DLD1 (cell line): Measurements from ENCODE around the gene ATP11C.
"Not testable (repeated sequence)": the region's sequence is repeated elsewhere in the genome, so short reads cannot be mapped to it uniquely, and the experiment has no call there.

Experiments used
- in situ Hi-C: cut with HindIII; loops from 2 replicates; pipeline ENCODE4 v1.10.0; 2017; ENCODE audit warnings: low sequenced_read_pairs

ATP11C gene

DNA sequence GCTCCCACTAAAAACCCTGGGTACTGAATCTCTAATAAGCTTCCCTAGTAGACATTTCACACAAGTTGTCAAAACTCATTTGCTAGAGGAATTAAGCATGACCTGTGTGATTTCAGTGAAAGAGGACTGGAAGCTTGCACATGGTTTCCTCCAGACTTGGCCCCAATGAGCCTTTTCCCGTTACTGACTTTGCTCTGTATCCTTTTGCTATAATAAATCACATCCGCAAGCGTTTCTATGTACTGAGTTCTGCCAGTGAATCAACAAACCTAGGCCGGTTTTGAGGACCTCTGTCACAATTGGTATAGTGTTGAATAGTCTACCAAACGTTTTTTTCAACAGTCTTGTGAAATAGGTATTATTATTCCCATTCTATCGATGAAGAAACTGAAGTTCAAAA lies 8.2 kb downstream of the ATP11C start:
- in situ Hi-C loops = no loop called here

DNA sequence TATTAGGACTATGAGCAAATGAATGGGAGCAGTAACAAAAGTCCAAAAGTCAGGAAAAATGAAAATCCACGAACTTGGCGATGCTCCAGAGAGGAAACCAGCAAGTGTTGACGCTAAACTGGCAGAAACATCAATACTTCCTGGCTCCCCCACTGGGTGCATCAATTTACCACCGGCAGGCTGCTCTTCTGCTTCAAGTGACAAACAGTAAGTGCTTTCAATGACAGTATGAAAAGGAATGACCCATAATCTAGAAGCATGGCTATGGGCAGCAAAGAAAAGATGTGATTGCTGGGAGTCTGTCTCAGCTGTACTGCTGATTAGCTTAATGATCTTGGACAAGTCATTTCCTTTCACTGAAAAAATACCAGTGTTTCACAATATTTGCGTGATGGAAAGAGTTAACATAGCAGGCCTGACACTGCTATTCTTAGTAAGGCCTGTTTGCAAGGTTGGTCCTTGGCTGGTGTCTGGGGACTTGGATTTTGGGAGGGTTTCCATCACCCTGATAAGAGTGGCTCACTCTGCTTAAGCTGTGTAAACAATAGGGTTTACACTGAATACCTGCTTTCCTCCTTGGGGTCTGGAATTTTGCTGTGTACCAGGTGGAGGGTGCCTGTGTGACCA lies 8.7 kb downstream of the ATP11C start:
- in situ Hi-C loops = no loop called here

DNA sequence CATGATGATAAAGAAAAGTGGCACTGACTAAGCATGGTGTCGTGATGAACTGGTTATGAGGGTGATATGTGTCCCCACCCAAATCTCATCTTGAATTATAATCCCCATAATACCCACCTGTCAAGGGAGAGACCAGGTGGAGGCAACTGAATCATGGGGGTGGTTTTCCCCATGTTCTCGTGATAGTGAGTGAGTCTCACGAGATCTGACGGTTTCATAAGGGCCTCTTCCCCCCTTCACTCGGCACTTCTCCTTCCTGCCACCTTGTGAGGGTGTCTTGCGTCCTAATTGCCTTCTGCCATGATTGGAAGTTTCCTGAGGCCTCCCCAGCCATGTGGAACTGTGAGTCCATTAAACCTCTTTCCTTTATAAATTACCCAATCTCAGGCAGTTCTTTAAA lies 11.7 kb downstream of the ATP11C start:
- in situ Hi-C loops = not testable (repeated sequence)

DNA sequence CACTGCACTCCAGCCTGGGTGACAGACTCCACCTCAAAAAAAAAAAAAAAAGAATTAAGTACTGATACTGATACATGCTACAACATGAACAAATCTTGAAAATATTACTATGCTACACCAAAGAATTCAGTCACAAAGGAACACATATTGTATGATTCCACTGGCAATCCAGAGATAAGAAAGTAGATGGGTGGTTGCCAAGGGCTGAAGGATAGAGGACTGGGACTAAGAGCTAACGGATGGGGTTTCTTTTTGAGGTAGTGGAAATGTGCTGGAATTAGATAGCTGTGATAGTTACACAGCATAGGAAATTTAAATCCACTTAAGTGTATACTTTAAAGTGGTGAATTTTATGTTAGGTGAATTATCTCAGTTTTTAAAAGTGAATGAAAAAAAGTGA lies 12.5 kb downstream of the ATP11C start:
- in situ Hi-C loops = no loop called here

DNA sequence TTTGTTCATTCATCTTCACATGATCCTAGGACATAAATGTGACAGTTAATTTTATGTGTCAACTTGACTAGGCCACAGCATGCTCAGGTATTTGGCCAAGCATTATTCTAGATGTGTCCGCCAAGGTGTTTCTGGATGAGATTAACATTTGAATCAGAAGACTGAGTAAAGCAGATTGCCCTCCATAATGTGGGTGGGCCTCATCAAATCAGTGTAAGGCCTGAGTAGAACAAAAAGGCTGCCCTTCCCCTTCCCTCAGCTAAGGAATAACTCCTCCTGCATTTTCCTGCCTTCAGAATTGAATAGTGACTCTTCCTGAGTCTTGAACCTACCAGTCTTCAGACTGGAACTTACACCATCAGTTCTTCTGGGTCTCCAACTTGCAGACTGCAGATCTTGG lies 18.4 kb downstream of the ATP11C start:
- in situ Hi-C loops = no loop called here

DNA sequence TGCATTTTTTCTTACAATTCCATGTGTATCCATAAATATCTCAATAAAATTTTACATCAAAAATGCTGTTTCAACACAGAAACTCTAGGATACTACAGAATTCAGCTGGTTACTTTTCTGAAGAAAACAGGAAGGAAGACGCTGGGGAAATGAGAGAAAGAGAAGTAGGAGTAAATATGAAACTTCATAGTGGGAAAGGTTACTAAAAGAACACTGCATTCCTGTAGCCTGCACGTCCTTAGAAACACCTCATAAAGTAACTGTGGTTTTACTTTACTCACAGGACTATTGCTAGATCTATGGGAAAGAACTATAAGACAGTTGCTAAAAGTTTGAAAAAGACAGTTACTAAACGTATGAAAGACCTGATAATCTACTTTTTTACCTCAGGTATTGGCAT lies 23.1 kb downstream of the ATP11C start:
- in situ Hi-C loops = no loop called here

DNA sequence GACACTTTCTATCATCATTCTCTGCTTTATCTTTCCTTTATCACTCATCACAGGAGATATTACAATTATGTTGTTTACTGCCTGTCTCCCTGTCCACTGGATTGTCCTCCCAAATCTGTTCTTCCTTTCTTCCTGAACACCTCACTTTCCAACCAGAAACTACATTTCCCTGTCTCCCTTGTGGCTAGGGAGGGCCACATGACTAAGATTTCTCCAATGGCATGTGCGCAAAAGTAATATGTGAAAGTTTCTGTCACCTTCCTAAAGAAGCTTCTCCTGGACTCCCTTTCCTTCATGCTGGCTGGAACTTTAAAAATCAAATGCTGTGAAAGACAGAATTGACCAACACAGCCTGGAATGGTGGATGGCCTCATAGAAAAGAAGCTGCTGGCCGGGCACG lies 25.8 kb downstream of the ATP11C start:
- in situ Hi-C loops = no loop called here

DNA sequence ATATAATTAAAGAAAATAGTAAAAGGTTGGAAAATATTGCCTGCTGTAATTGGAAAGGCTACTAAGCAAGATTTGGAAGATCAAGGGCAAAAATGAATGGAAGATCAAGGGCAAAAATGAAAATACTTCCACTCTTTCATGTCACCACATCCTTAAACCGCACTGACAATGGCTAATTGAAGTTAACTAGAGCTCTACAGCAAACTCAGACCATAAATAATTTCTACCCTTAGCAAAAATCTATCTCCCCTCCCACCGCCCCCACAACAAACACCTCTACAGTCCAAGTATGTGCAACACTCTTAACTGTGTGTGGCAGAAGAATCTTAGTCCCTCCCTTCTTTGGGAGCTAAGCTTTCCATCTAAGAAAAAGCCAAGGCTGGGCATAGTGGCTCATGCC lies 27.1 kb downstream of the ATP11C start:
- in situ Hi-C loops = no loop called here

DNA sequence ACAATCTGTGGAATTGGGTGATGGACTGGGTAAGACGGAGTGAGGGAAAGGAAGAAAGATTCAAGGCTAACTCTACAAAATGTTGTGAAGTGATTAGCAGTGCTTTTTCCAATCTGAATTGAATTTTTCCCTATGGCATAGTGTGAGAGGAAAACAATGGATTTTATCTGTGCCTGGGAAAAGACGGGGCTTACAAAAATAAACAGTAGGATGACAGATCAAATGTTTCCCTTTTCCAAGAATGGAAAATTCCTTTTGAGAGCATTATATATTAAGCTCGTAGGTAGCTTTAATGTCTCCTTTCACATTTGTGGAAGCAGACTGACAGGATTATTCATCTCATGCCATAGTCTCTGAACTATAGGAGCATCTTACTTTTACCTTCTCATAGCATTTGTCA lies 27.8 kb downstream of the ATP11C start:
- in situ Hi-C loops = no loop called here

DNA sequence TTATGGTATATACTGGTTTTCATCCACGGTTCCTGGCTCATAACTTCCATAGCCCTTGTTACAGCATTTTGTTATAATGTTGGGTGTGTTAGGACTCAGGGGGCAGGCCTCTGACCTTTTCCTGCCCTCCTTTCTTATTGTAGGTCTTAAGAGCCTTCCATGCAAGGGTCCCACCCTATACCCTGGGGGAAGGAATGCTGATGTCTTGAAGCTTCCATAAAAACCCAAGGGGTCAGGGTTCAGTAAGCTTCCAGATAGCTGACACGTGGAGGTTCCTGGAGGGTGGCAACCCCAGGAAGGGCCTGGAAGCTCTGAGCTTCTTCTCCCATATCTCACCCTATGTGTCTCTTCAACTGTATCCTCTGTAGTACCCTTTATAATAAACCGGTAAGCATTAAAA lies 29.6 kb downstream of the ATP11C start:
- in situ Hi-C loops = no loop called here

DNA sequence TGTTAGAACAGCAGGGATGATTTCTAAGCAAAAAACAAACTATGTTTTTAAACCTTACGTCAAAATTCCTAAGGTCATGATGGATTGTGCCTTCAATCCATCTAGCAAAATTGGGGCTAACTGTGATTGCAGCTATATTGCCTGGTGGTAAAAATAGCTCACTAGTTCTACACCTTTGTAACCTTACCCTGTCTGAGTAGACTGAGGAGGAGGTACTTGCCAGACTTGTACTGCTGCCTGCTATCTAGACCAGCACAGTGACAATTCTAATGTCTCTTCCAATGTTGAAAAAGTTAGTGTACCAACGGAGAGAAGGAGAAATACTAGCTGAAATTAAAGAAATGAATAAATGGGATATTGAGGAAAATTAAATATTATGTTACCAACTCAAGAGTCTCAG lies 30.3 kb downstream of the ATP11C start:
- in situ Hi-C loops = no loop called here

DNA sequence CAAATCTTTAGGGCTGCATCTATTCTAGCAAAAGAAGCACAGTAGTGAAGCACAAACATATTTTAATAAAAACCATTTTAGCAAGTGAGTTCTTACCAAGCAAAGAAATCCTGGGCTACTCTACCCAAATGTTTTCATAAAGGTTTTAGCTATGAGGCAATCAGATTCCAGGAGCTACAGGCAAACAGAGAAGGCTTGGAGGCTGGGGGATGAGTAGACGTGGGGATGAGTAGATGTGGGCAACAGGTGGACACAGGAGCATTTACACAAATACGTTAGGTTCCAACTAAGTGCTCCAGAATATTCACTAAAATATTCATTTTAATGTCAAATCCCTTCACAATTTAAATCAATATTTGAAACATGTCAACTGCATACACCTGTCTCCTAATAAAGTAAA lies 34.5 kb downstream of the ATP11C start:
- in situ Hi-C loops = no loop called here

DNA sequence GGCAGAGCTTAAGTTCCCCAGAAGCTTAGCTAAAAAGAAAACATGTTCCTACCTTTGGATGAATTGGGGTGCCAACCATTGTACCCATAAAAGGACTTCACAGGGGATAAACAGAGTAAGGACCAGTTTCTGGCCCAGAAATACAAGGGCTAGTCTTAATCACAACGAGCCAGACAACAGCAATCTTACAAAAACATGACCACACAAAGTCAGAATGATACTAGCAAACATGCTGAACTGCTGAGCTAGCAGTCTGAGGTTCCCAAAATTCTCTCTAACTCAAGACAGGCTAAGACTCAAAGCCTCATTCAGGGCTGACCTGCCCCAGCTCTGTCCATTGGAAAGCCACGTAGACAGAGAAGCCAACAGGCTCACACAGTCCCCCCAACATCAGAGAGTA lies 40.3 kb downstream of the ATP11C start:
- in situ Hi-C loops = no loop called here

DNA sequence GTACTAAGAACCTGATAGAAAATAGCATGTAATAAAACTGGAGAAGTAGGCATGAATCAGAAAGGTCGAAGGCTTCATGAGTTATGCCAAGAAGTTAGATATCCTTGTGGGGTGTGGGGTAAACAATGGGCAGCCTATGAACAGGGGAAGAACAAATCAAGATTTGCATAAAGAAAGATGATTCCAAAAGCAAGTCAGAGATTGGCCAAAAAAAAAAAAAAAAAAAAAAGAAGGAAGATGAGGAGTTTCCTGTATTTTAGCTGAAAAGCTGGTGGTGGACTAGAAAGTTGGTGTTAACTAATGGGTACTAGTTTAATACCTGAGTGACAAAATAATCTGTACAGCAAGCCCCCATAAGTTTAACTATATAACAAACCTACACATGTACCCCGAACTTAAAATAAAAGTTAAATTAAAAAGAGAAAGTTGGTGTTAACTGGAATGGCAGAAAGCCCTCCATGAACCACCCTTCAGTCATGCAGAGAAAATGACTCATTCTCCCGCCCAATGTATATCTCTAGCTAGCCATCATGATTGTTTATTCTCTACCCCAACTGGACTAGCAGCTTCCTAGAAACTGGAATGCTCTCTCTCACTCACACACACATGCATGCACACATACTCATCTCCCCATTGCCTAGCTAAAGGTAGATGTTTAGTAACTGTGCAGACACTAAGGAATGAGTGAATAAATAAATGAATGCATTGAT lies 41.7 kb downstream of the ATP11C start:
- in situ Hi-C loops = no loop called here

DNA sequence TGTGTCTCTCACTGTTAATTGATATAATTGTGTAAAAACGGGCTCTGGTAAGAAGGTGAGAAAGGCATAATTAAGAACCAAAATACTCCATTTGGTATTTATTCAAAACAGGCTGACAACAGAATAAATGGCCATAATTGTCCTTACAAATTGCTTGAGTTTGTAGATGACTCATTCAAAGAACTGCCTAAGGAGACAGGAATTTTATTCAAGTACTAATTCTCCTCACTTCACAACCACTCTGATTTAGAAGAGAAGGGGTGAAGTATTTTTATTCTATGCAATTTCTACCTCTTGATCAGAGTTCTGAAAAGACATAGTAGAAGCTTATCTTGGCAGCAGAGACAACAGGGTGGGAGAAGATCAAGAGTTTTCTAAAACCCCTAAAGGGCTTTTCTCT lies 43.1 kb downstream of the ATP11C start:
- in situ Hi-C loops = no loop called here

DNA sequence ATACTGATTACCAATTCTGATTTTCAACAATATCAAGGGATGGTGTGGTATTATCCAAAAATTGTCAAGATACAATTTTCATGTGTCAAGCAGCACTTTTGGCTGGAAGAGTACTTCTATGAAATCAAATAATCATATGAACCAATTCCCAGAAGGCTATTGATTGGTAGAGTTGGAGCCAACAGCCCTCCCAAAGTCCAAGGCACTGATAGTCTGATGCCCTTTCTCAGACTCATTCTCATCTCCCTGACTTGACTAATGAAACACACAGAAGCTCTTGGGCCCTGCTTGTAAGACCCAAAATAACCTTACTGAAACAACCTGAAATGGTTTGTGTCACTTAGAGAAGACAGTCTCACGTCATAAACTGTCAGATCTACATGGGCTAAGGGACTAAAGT lies 48.9 kb downstream of the ATP11C start:
- in situ Hi-C loops = no loop called here

DNA sequence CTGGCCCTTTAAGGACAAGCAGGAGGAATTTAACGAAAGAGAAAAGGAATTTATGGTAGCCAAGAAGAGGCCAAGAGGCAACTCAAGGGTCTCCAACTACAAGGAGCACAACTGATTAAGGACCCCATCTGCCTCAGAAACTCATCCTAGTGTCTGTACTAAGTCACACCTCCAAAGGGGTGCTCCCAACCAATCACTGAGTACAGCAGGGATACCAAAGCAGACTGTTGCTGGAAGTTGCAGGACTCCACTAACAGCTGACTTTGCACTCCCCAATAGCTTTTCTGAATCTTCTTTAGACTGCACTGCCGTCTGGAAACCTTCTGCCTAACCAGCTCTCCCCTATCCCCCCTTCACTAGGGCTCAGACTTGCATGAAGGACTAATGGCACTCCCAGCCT lies 50.6 kb downstream of the ATP11C start:
- in situ Hi-C loops = no loop called here

DNA sequence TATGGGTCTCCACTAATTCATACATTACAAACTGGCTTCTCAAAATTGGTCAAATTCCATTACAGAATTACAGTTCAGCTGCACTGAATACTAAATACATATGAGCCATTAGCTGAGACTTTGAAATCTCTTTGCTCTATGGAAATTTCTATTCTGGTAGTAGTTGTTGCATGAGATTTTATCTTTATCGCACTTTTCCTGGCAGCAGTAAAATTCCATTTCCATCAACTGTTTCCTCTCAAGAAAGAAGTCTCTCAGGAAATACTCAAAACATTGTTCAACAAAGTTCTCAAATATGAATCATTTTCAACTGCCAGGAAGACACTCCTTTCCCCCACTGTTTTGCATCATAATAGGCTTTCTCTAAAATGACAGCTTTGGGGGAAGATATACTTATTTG lies 51.3 kb downstream of the ATP11C start:
- in situ Hi-C loops = no loop called here

DNA sequence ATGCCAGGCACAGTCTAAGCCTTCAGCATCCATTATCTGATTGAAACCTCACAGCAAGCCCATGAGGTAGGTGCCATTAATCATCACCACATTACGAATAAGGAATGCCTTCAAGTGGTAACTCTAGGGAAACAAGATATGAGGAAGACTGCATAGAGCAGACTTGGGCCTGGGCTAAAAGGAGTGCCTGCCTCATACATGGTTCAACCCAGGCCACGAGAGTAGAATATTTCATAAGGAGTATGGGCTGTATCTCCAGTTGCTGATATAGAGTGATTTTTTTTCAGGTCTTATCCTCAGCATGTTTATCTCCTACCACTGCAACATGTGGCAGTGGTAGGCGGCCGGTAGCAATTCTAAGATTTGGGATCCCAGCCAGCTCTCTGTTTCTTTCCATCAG lies 51.7 kb downstream of the ATP11C start:
- in situ Hi-C loops = no loop called here

DNA sequence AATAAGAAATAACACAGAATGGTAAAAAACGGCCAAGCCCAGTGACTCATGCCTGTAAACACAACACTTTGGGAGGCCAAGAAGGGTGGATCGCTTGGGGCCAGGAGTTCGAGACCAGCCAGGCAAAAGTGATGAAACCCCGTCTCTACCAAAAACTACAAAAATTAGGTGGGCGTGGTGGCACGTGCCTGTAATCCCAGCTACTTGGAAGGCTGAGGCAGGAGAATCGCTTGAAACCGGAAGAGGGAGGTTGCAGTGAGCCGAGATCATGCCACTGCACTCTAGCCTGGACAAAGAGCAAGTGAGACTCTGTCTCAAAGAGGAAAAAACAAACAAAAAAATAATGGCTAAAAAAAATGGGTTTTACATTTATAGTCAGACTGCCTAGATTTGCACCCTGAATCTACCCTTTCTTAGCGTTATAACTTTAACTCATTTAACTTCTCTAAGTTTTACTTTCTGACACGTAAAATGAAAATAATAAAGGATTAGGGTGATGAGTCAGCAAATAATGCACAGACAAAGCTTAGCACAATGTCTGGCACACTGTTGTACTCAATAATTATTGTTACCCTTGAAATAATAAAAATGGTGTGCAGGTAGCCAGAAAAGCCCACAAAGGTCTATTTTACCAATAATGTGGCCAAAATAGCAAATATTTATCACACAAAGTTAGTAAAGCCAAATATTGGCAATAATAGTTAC lies 55.0 kb downstream of the ATP11C start:
- in situ Hi-C loops = no loop called here

DNA sequence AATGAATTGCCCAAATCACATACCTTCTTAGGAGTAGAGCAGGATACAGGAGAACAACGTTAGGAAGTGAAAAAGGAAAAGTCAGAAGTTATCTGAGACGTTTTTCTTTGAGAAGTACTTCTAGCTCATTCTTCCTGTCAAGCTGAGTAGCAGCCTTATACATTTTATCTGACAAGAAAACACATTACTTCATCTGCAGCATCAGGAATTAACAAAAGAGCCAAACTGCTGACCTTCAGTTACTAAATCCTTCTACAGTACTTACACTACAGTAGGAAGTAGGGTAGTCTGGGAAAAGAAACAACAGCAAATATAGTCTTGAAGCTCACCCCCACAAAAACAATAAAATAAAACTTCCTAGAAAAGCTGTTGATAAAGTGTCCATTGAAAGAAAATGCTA lies 57.0 kb downstream of the ATP11C start:
- in situ Hi-C loops = no loop called here

DNA sequence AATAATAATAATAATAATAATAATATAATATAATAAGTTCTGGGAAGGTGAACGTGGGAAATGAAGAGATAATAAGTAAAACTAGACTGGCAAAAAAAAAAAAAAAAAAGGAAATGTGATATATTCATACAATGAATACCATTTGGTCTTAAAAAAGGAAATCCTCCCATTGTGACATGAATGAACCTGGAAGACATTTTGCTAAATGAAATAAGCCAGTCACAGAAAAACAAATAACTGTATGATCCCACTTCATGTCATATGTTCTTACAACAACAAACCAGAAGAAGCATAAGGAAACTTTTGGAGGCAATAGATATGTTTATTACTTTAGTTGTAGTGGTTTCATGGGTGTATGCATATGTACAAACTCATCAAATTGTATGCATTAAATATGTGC lies 63.1 kb downstream of the ATP11C start:
- in situ Hi-C loops = no loop called here
